ENCODE data around the gene ST6GALNAC3.

The ST6GALNAC3 gene

DNA sequence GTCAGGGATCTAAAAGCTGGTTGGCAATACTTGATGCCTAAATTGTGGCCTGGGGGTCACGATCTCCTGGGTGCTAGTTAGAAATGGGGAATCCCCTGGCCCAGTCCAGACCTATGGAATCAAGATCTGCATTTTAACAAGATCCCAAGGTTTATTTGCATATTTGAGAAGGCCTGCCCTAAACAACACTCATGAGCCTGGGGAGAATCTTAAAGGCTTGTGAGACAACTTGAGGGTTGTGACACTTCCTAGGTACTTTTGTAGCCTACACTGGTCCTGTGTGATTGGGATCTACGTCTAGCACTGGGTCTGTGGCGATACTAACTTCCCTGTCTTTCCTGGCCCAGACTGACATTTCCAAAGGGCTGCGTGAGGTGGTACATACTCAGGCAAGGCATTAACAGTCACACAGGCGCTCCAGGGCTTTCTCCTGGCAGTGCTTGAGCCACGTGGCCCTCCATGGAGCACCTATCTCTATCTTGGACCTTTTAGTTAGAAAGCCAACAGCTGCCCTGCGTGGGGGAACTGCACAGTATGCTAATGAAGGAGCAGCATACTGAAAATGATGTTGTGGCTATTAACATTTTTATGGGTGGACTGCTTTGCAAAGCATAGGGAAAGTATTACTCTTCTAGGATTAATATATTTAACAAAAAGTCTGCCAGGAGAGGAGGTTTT lies 263.1 kb downstream of the ST6GALNAC3 start:
- ChIA-PET CTCF (interaction anchor here (0.6 kb wide), 1 partner anchor 183 kb away, joined by 3 read pairs; no protein-coding TSS in a partner anchor), POLR2A (no interaction called here)
- TF ChIP-seq ZNF843 (tag by site-specific recombination; IDR thresholded peaks at IDR 0.05): no peak
- TF ChIP-seq ZXDB (tag by site-specific recombination; IDR thresholded peaks at IDR 0.05): no peak
- no peak for TF ChIP-seq ZNF23 (tag by site-specific recombination; IDR thresholded peaks at IDR 0.05; ENCODE audit: borderline replicate concordance)
- TF ChIP-seq SCRT2 (tag by site-specific recombination; IDR thresholded peaks at IDR 0.05): no peak
- TF ChIP-seq ZNF184 (tag by site-specific recombination; IDR thresholded peaks at IDR 0.05): no peak
- no peak for TF ChIP-seq PRDM6 (tag by site-specific recombination; IDR thresholded peaks at IDR 0.05)
- TF ChIP-seq SALL2 (tag by site-specific recombination; IDR thresholded peaks at IDR 0.05; ENCODE audit: borderline replicate concordance): no peak
- no peak for TF ChIP-seq CTCF (tag by site-specific recombination; IDR thresholded peaks at IDR 0.05)
- TF ChIP-seq RBAK (tag by site-specific recombination; IDR thresholded peaks at IDR 0.05): no peak
- TF ChIP-seq ZBTB6 (tag by site-specific recombination; IDR thresholded peaks at IDR 0.05): no peak
- no peak for TF ChIP-seq ZNF621 (tag by site-specific recombination; IDR thresholded peaks at IDR 0.05)
- no peak for TF ChIP-seq ZNF416 (tag by site-specific recombination; IDR thresholded peaks at IDR 0.05)
- no peak for TF ChIP-seq ZNF629 (tag by site-specific recombination; IDR thresholded peaks at IDR 0.05)
- TF ChIP-seq ZNF624 (tag by site-specific recombination; IDR thresholded peaks at IDR 0.05): no peak
- no peak for TF ChIP-seq ZNF362 (tag by site-specific recombination; IDR thresholded peaks at IDR 0.05)
- no peak for TF ChIP-seq EGR2 (tag by site-specific recombination; IDR thresholded peaks at IDR 0.05; ENCODE audit: low read depth)
- TF ChIP-seq ZNF311 (tag by site-specific recombination; IDR thresholded peaks at IDR 0.05; ENCODE audit: borderline replicate concordance): no peak
- no peak for TF ChIP-seq YY1 (tag by site-specific recombination; IDR thresholded peaks at IDR 0.05)
- TF ChIP-seq GLI2 (tag by site-specific recombination; IDR thresholded peaks at IDR 0.05; ENCODE audit: borderline replicate concordance, low read depth): no peak
- Histone ChIP-seq H3K4me3 (ENCODE audit: low read depth, low read length) (no peak overlapping the region), H3K36me3 (ENCODE audit: control insufficient read depth in 2 of 2, insufficient read depth in 1 of 2, low read length in 2 of 2) (no peaks in the 10 kb centered on the region), H3K4me1 (ENCODE audit: control insufficient read depth, insufficient read depth, low read length) (peaks cover 3% of the 10 kb centered on the region), H3K27ac (ENCODE audit: extremely low read depth, low read depth, low read length) (no peak overlapping the region), H3K9me3 (ENCODE audit: control insufficient read depth, insufficient read depth, low read depth, low read length) (no peaks in the 10 kb centered on the region)

DNA sequence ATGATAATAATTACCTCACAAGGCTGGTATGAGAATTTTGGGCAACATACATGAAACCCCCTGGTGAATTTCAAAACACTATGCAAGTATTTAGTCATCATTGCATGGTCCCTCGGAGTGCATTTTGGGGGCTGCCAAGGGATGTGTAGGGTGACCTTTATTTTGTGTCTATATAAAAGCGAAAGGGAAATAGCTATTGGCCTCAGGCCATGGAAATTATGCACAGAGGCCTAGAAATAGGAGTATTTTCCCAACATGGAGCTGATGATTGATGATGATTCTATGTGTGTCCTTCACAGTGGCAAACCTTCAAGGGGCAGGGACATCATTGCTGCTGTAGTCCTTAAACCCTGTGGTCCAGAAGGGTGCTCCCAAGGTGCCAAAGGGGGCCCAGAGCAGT lies 265.5 kb downstream of the ST6GALNAC3 start:
- peaks cover 3% of the 10 kb centered on the region for H3K4me1 ChIP-seq (ENCODE audit: control insufficient read depth, insufficient read depth, low read length)
- no peak overlapping the region for H3K27ac ChIP-seq (ENCODE audit: extremely low read depth, low read depth, low read length)
- H3K4me3 ChIP-seq (ENCODE audit: low read depth, low read length): no peak overlapping the region
- no peaks in the 10 kb centered on the region for H3K36me3 ChIP-seq (ENCODE audit: control insufficient read depth in 2 of 2, insufficient read depth in 1 of 2, low read length in 2 of 2)
- ChIA-PET CTCF (no interaction called here), POLR2A (no interaction called here)
- H3K9me3 ChIP-seq (ENCODE audit: control insufficient read depth, insufficient read depth, low read depth, low read length): no peaks in the 10 kb centered on the region
- TF ChIP-seq ZBTB20 (tag by site-specific recombination; IDR thresholded peaks at IDR 0.05) (no peak), BCL11B (tag by site-specific recombination; IDR thresholded peaks at IDR 0.05; ENCODE audit: low read depth) (no peak), ZNF248 (tag by site-specific recombination; IDR thresholded peaks at IDR 0.05) (no peak), ZNF175 (tag by site-specific recombination; IDR thresholded peaks at IDR 0.05) (no peak), ZNF24 (tag by site-specific recombination; IDR thresholded peaks at IDR 0.05) (no peak), ZNF121 (tag by site-specific recombination; IDR thresholded peaks at IDR 0.05) (no peak), OVOL3 (tag by site-specific recombination; IDR thresholded peaks at IDR 0.05) (no peak), ZNF785 (tag by site-specific recombination; IDR thresholded peaks at IDR 0.05) (no peak), KLF7 (tag by site-specific recombination; IDR thresholded peaks at IDR 0.05; ENCODE audit: borderline replicate concordance) (no peak), ZNF670 (tag by site-specific recombination; IDR thresholded peaks at IDR 0.05; ENCODE audit: low read depth) (no peak)
- TF ChIP-seq, protein P1, sequence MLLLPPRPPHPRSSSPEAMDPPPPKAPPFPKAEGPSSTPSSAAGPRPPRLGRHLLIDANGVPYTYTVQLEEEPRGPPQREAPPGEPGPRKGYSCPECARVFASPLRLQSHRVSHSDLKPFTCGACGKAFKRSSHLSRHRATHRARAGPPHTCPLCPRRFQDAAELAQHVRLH (tag by site-specific recombination; IDR thresholded peaks at IDR 0.05): no peak

Data from HEK293 (cell line).